Measurements from ENCODE around the gene LSAMP.

LSAMP gene

GRCh38 chr3:116114586-116114985 is 330.7 kb downstream of the LSAMP start:
- H3K4me1 ChIP-seq (ENCODE audit: insufficient read depth, low read length) = peaks cover 50% of the 10 kb centered on the region
- H3K9me3 ChIP-seq (ENCODE audit: control insufficient read depth, insufficient read depth, low read length) = no peaks in the 10 kb centered on the region
- no peak overlapping the region for H3K9ac ChIP-seq (ENCODE audit: low read depth, low read length)
- no peaks in the 10 kb centered on the region; the same call in 1 of the 2 replicates for H3K36me3 ChIP-seq (ENCODE audit: insufficient read depth, low read length)

- no peak overlapping the region for H3K9ac ChIP-seq (ENCODE audit: low read depth, low read length)
Observed at GRCh38 chr3:116112696-116113095, 332.6 kb downstream of the LSAMP start.

GRCh38 chr3:116111765-116112164 is 333.5 kb downstream of the LSAMP start:
- Histone ChIP-seq H3K4me1 (ENCODE audit: insufficient read depth, low read length) (peaks cover 39% of the 10 kb centered on the region), H3K9ac (ENCODE audit: low read depth, low read length) (no peak overlapping the region), H3K9me3 (ENCODE audit: control insufficient read depth, insufficient read depth, low read length) (no peaks in the 10 kb centered on the region), H3K36me3 (ENCODE audit: insufficient read depth, low read length) (no peaks in the 10 kb centered on the region; the same call in 1 of the 2 replicates)

More at GRCh38 chr3:116112696-116113095, 332.6 kb downstream of the LSAMP start:
- no peaks in the 10 kb centered on the region for H3K9me3 ChIP-seq (ENCODE audit: control insufficient read depth, insufficient read depth, low read length)
- H3K36me3 ChIP-seq (ENCODE audit: insufficient read depth, low read length) = no peaks in the 10 kb centered on the region; the same call in 1 of the 2 replicates
- peaks cover 39% of the 10 kb centered on the region for H3K4me1 ChIP-seq (ENCODE audit: insufficient read depth, low read length)

GRCh38 chr3:116103868-116104530 is 341.3 kb downstream of the LSAMP start:
- H3K9ac ChIP-seq (ENCODE audit: low read depth, low read length) = no peak overlapping the region
- H3K4me1 ChIP-seq (ENCODE audit: insufficient read depth, low read length) = peaks cover 18% of the 10 kb centered on the region
- peaks cover 4% of the 10 kb centered on the region; the same call in 1 of the 2 replicates for H3K36me3 ChIP-seq (ENCODE audit: insufficient read depth, low read length)
- no peaks in the 10 kb centered on the region for H3K9me3 ChIP-seq (ENCODE audit: control insufficient read depth, insufficient read depth, low read length)

- H3K4me1 ChIP-seq (ENCODE audit: insufficient read depth, low read length) = peaks cover 18% of the 10 kb centered on the region
Observed at GRCh38 chr3:116102037-116102436, 343.2 kb downstream of the LSAMP start.

GRCh38 chr3:116097226-116097625 is 348.1 kb downstream of the LSAMP start:
- Histone ChIP-seq H3K36me3 (ENCODE audit: insufficient read depth, low read length) (no peaks in the 10 kb centered on the region), H3K9me3 (ENCODE audit: control insufficient read depth, insufficient read depth, low read length) (no peaks in the 10 kb centered on the region), H3K4me1 (ENCODE audit: insufficient read depth, low read length) (0 out of 2 replicates have a peak, but pooled peaks cover under 1% of the 10 kb centered on the region), H3K9ac (ENCODE audit: low read depth, low read length) (no peak overlapping the region)

More at GRCh38 chr3:116102037-116102436, 343.2 kb downstream of the LSAMP start:
- Histone ChIP-seq H3K36me3 (ENCODE audit: insufficient read depth, low read length) (peaks cover 4% of the 10 kb centered on the region; the same call in 1 of the 2 replicates), H3K9ac (ENCODE audit: low read depth, low read length) (no peak overlapping the region), H3K9me3 (ENCODE audit: control insufficient read depth, insufficient read depth, low read length) (no peaks in the 10 kb centered on the region)

GRCh38 chr3:116096631-116097030 is 348.7 kb downstream of the LSAMP start:
- Histone ChIP-seq H3K9me3 (ENCODE audit: control insufficient read depth, insufficient read depth, low read length) (no peaks in the 10 kb centered on the region), H3K36me3 (ENCODE audit: insufficient read depth, low read length) (no peaks in the 10 kb centered on the region), H3K4me1 (ENCODE audit: insufficient read depth, low read length) (0 out of 2 replicates have a peak, but pooled peaks cover 2% of the 10 kb centered on the region), H3K9ac (ENCODE audit: low read depth, low read length) (no peak overlapping the region)

GRCh38 chr3:116093374-116093773 is 351.9 kb downstream of the LSAMP start:
- H3K9me3 ChIP-seq (ENCODE audit: control insufficient read depth, insufficient read depth, low read length) = no peaks in the 10 kb centered on the region
- no peaks in the 10 kb centered on the region for H3K36me3 ChIP-seq (ENCODE audit: insufficient read depth, low read length)
- 0 out of 2 replicates have a peak, but pooled peaks cover 2% of the 10 kb centered on the region for H3K4me1 ChIP-seq (ENCODE audit: insufficient read depth, low read length)
- H3K9ac ChIP-seq (ENCODE audit: low read depth, low read length) = no peak overlapping the region

- H3K36me3 ChIP-seq (ENCODE audit: insufficient read depth, low read length) = no peaks in the 10 kb centered on the region
- H3K4me1 ChIP-seq (ENCODE audit: insufficient read depth, low read length) = 0 out of 2 replicates have a peak, but pooled peaks cover 10% of the 10 kb centered on the region
- no peaks in the 10 kb centered on the region for H3K9me3 ChIP-seq (ENCODE audit: control insufficient read depth, insufficient read depth, low read length)
- no peak overlapping the region for H3K9ac ChIP-seq (ENCODE audit: low read depth, low read length)
Observed at GRCh38 chr3:116087426-116087825, 357.9 kb downstream of the LSAMP start.

GRCh38 chr3:116084999-116085791 is 360.1 kb downstream of the LSAMP start:
- Histone ChIP-seq H3K4me1 (ENCODE audit: insufficient read depth, low read length) (0 out of 2 replicates have a peak, but pooled peaks cover 7% of the 10 kb centered on the region), H3K36me3 (ENCODE audit: insufficient read depth, low read length) (no peaks in the 10 kb centered on the region), H3K9ac (ENCODE audit: low read depth, low read length) (no peak overlapping the region), H3K9me3 (ENCODE audit: control insufficient read depth, insufficient read depth, low read length) (no peaks in the 10 kb centered on the region)

- Histone ChIP-seq H3K9me3 (ENCODE audit: control insufficient read depth, insufficient read depth, low read length) (no peaks in the 10 kb centered on the region), H3K9ac (ENCODE audit: low read depth, low read length) (no peak overlapping the region), H3K4me1 (ENCODE audit: insufficient read depth, low read length) (0 out of 2 replicates have a peak, but pooled peaks cover 7% of the 10 kb centered on the region), H3K36me3 (ENCODE audit: insufficient read depth, low read length) (no peaks in the 10 kb centered on the region)
Observed at GRCh38 chr3:116083683-116084082, 361.6 kb downstream of the LSAMP start.

GRCh38 chr3:116078561-116078960 is 366.7 kb downstream of the LSAMP start:
- Histone ChIP-seq H3K4me1 (ENCODE audit: insufficient read depth, low read length) (0 out of 2 replicates have a peak, but pooled peaks cover 2% of the 10 kb centered on the region), H3K36me3 (ENCODE audit: insufficient read depth, low read length) (no peaks in the 10 kb centered on the region), H3K9ac (ENCODE audit: low read depth, low read length) (no peak overlapping the region), H3K9me3 (ENCODE audit: control insufficient read depth, insufficient read depth, low read length) (no peaks in the 10 kb centered on the region)

GRCh38 chr3:116077557-116077956 is 367.7 kb downstream of the LSAMP start:
- H3K4me1 ChIP-seq (ENCODE audit: insufficient read depth, low read length) = no peaks in the 10 kb centered on the region
- H3K9me3 ChIP-seq (ENCODE audit: control insufficient read depth, insufficient read depth, low read length) = no peaks in the 10 kb centered on the region
- no peak overlapping the region for H3K9ac ChIP-seq (ENCODE audit: low read depth, low read length)
- no peaks in the 10 kb centered on the region for H3K36me3 ChIP-seq (ENCODE audit: insufficient read depth, low read length)

- Histone ChIP-seq H3K9ac (ENCODE audit: low read depth, low read length) (no peak overlapping the region), H3K36me3 (ENCODE audit: insufficient read depth, low read length) (no peaks in the 10 kb centered on the region), H3K4me1 (ENCODE audit: insufficient read depth, low read length) (no peaks in the 10 kb centered on the region), H3K9me3 (ENCODE audit: control insufficient read depth, insufficient read depth, low read length) (no peaks in the 10 kb centered on the region)
Observed at GRCh38 chr3:116077059-116077458, 368.2 kb downstream of the LSAMP start.

All from ES-I3 (cell line).